Measurements from ENCODE around the gene TSFM. TPM values are rescaled to one million over a fixed set of nuclear protein-coding genes. Genes with fewer than 3 reads are reported as not detected.
"Not testable (repeated sequence)": the region's sequence is repeated elsewhere in the genome, so short reads cannot be mapped to it uniquely, and the experiment has no call there.

Gene TSFM
- total RNA-seq, 4 donors from 2014 or later: 29.6 to 41.6 (median 34.5) TPM

GRCh38 chr12:57813971-57814772, 31.6 kb downstream of the TSFM start:
- intact Hi-C loops (cut with DNase I; ENCODE audit: low total_unique reads): no loop called here
- no peak overlapping the region for H3K4me3 ChIP-seq (ENCODE audit: low read depth, poor library complexity, severe bottlenecking)
- 69 to 72% methylated on average over 17 of the region's 17 CpGs for WGBS, 2 donors
- no peak for TF ChIP-seq CTCF (IDR thresholded peaks at IDR 0.05)
- TF ChIP-seq POLR2A (IDR thresholded peaks at IDR 0.05): no peak
- DNase-seq (ENCODE audit: low spot score in 2 of 2): no peak

GRCh38 chr12:57815177-57816000, 32.8 kb downstream of the TSFM start:
- intact Hi-C loops (cut with DNase I; ENCODE audit: low total_unique reads): no loop called here
- TF ChIP-seq POLR2A (IDR thresholded peaks at IDR 0.05): no peak
- no peak for TF ChIP-seq CTCF (IDR thresholded peaks at IDR 0.05)
- WGBS, 2 donors: 73 to 80% methylated on average over 11 to 13 of the region's 13 CpGs
- H3K4me3 ChIP-seq (ENCODE audit: low read depth, poor library complexity, severe bottlenecking): no peak overlapping the region
- no peak for DNase-seq (ENCODE audit: low spot score in 2 of 2)

GRCh38 chr12:57816001-57816854, 33.6 kb downstream of the TSFM start:
- WGBS, 2 donors: 37 to 43% methylated on average over 3 of the region's 3 CpGs
- no peak overlapping the region for H3K4me3 ChIP-seq (ENCODE audit: low read depth, poor library complexity, severe bottlenecking)
- no peak for DNase-seq (ENCODE audit: low spot score in 2 of 2)
- intact Hi-C loops (cut with DNase I; ENCODE audit: low total_unique reads): no loop called here
- TF ChIP-seq POLR2A (IDR thresholded peaks at IDR 0.05) (no peak), CTCF (IDR thresholded peaks at IDR 0.05) (no peak)

- DNase-seq (ENCODE audit: low spot score in 2 of 2): peak in 1 of 2 donors; percentile 64
- H3K4me3 ChIP-seq (ENCODE audit: low read depth, poor library complexity, severe bottlenecking): no peak overlapping the region
- TF ChIP-seq CTCF (IDR thresholded peaks at IDR 0.05): no peak
- no peak for TF ChIP-seq POLR2A (IDR thresholded peaks at IDR 0.05)
- WGBS, 2 donors: 27 to 39% methylated on average over 5 of the region's 5 CpGs
- intact Hi-C loops (cut with DNase I; ENCODE audit: low total_unique reads): no loop called here
Measured at GRCh38 chr12:57816855-57817151, 34.2 kb downstream of the TSFM start.

- 55 to 66% methylated on average over 8 of the region's 8 CpGs for WGBS, 2 donors
- intact Hi-C loops (cut with DNase I; ENCODE audit: low total_unique reads): no loop called here
- DNase-seq (ENCODE audit: low spot score in 2 of 2): no peak
- TF ChIP-seq CTCF (IDR thresholded peaks at IDR 0.05): no peak
- no peak for TF ChIP-seq POLR2A (IDR thresholded peaks at IDR 0.05)
- H3K4me3 ChIP-seq (ENCODE audit: low read depth, poor library complexity, severe bottlenecking): no peak overlapping the region
Measured at GRCh38 chr12:57817261-57817989, 34.8 kb downstream of the TSFM start.

- WGBS, 2 donors: 87 to 95% methylated on average over 3 of the region's 3 CpGs
- not testable (repeated sequence) for DNase-seq (ENCODE audit: low spot score in 2 of 2)
Measured at GRCh38 chr12:57817990-57818331, 35.4 kb downstream of the TSFM start.

GRCh38 chr12:57820119-57820518, 37.5 kb downstream of the TSFM start:
- intact Hi-C loops (cut with DNase I; ENCODE audit: low total_unique reads); DNase-seq (ENCODE audit: low spot score in 2 of 2); H3K4me3 ChIP-seq (ENCODE audit: low read depth, poor library complexity, severe bottlenecking): not testable (repeated sequence)
- 77 to 85% methylated on average over 8 of the region's 8 CpGs for WGBS, 2 donors

More at GRCh38 chr12:57817990-57818331, 35.4 kb downstream of the TSFM start:
- intact Hi-C loops (cut with DNase I; ENCODE audit: low total_unique reads); H3K4me3 ChIP-seq (ENCODE audit: low read depth, poor library complexity, severe bottlenecking): not testable (repeated sequence)

- DNase-seq (ENCODE audit: low spot score in 2 of 2); intact Hi-C loops (cut with DNase I; ENCODE audit: low total_unique reads); H3K4me3 ChIP-seq (ENCODE audit: low read depth, poor library complexity, severe bottlenecking): not testable (repeated sequence)
- WGBS, 2 donors: 75 to 80% methylated on average over 5 of the region's 5 CpGs
Measured at GRCh38 chr12:57821015-57821414, 38.4 kb downstream of the TSFM start.

All from lower leg skin (tissue), 4 donors.